Activated CD4-positive, alpha-beta T cell treated with anti-CD3 and anti-CD28 coated beads, Interleukin-2, amount 10 ng/mL, durations not matched to agents 24 days and 14 days (primary cell): ENCODE data around the gene SPATA13. TPM values are rescaled to one million over a fixed set of nuclear protein-coding genes. Genes with fewer than 3 reads are reported as not detected.
"Not testable (repeated sequence)": the region's sequence is repeated elsewhere in the genome, so short reads cannot be mapped to it uniquely, and the experiment has no call there.

Experiments used
- DNase-seq: peaks from one replicate; pipeline ENCODE4 v3.0.0; 2022
- H3K27ac Mint-ChIP-seq: one replicate; pipeline ENCODE4 v1.8.0; 2022; ENCODE audit warnings: mild to moderate bottlenecking, mixed read lengths
- H3K27me3 Mint-ChIP-seq: one replicate; pipeline ENCODE4 v1.8.0; 2022; ENCODE audit warnings: mixed read lengths
- H3K36me3 Mint-ChIP-seq: one replicate; pipeline ENCODE4 v1.8.0; 2022; ENCODE audit warnings: low read depth, mild to moderate bottlenecking, mixed read lengths
- H3K4me1 Mint-ChIP-seq: one replicate; pipeline ENCODE4 v1.8.0; 2021; ENCODE audit warnings: mixed read lengths
- H3K4me3 Mint-ChIP-seq: one replicate; pipeline ENCODE4 v1.8.0; 2022; ENCODE audit warnings: mild to moderate bottlenecking, moderate library complexity, mixed read lengths
- H3K9me3 Mint-ChIP-seq: one replicate; pipeline ENCODE4 v1.8.0; 2021; ENCODE audit warnings: mixed read lengths
- intact Hi-C: fragments of 100-400 bp; cut with micrococcal nuclease; formaldehyde crosslinking; loops from one replicate; pipeline ENCODE4 v1.15.1; 2023
- total RNA-seq: library from RNA; stranded (reverse); gene quantifications from 2 replicates; pipeline ENCODE4 v1.2.3, GENCODE V29; 2022

Gene SPATA13
- total RNA-seq, 1 donor from 2014 or later = 43.6 TPM

GRCh38 chr13:24309300-24309699, 148.8 kb downstream of the SPATA13 start, which contains the start of gene C1QTNF9:
Gene C1QTNF9 (plus strand): TSS chr13:24309580. CDS start chr13:24316004, 6,424 bp downstream.
- H3K4me1 Mint-ChIP-seq, intact Hi-C loops, H3K27me3 Mint-ChIP-seq, H3K27ac Mint-ChIP-seq, H3K4me3 Mint-ChIP-seq, DNase-seq, H3K9me3 Mint-ChIP-seq: not testable (repeated sequence)
- H3K36me3 Mint-ChIP-seq = peaks cover 16% of the 10 kb centered on the region

GRCh38 chr13:24313439-24313838, 152.9 kb downstream of the SPATA13 start:
- Mint-ChIP-seq H3K9me3 (no peaks in the 10 kb centered on the region), H3K4me3 (no peak overlapping the region), H3K27ac (no peak overlapping the region), H3K27me3 (peaks cover 10% of the 10 kb centered on the region), H3K36me3 (no peaks in the 10 kb centered on the region), H3K4me1 (no peaks in the 10 kb centered on the region)
- DNase-seq = no peak
- intact Hi-C loops = loop anchor here (5.0 kb wide), 1 partner anchor 244 kb away; no protein-coding TSS in a partner anchor

- DNase-seq, H3K36me3 Mint-ChIP-seq, H3K27ac Mint-ChIP-seq, H3K4me3 Mint-ChIP-seq, intact Hi-C loops, H3K4me1 Mint-ChIP-seq, H3K9me3 Mint-ChIP-seq: not testable (repeated sequence)
- peaks cover 11% of the 10 kb centered on the region for H3K27me3 Mint-ChIP-seq
Observed at GRCh38 chr13:24317835-24318234, 157.3 kb downstream of the SPATA13 start.

- DNase-seq, intact Hi-C loops, H3K36me3 Mint-ChIP-seq, H3K4me3 Mint-ChIP-seq, H3K4me1 Mint-ChIP-seq, H3K9me3 Mint-ChIP-seq, H3K27ac Mint-ChIP-seq: not testable (repeated sequence)
- peaks cover 12% of the 10 kb centered on the region for H3K27me3 Mint-ChIP-seq
Observed at GRCh38 chr13:24318878-24319277, 158.4 kb downstream of the SPATA13 start.

GRCh38 chr13:24319641-24320040, 159.1 kb downstream of the SPATA13 start:
- H3K9me3 Mint-ChIP-seq, H3K4me1 Mint-ChIP-seq, H3K27ac Mint-ChIP-seq, DNase-seq, H3K36me3 Mint-ChIP-seq, intact Hi-C loops, H3K4me3 Mint-ChIP-seq: not testable (repeated sequence)
- peaks cover 16% of the 10 kb centered on the region for H3K27me3 Mint-ChIP-seq

- H3K4me3 Mint-ChIP-seq, H3K9me3 Mint-ChIP-seq, intact Hi-C loops, H3K36me3 Mint-ChIP-seq, H3K4me1 Mint-ChIP-seq, H3K27ac Mint-ChIP-seq, DNase-seq: not testable (repeated sequence)
- peaks cover 25% of the 10 kb centered on the region for H3K27me3 Mint-ChIP-seq
Observed at GRCh38 chr13:24321416-24321815, 160.9 kb downstream of the SPATA13 start.

GRCh38 chr13:24322470-24322869, 161.9 kb downstream of the SPATA13 start:
- H3K4me3 Mint-ChIP-seq, H3K4me1 Mint-ChIP-seq, DNase-seq, H3K9me3 Mint-ChIP-seq, H3K36me3 Mint-ChIP-seq, intact Hi-C loops, H3K27ac Mint-ChIP-seq: not testable (repeated sequence)
- H3K27me3 Mint-ChIP-seq = peaks cover 27% of the 10 kb centered on the region

GRCh38 chr13:24323036-24323738, 162.7 kb downstream of the SPATA13 start:
- Mint-ChIP-seq H3K27ac (no peak overlapping the region), H3K36me3 (no peaks in the 10 kb centered on the region), H3K9me3 (no peaks in the 10 kb centered on the region), H3K4me3 (no peak overlapping the region), H3K4me1 (no peaks in the 10 kb centered on the region), H3K27me3 (peaks cover 29% of the 10 kb centered on the region)
- no peak for DNase-seq
- intact Hi-C loops = no loop called here

GRCh38 chr13:24323739-24324075, 163.2 kb downstream of the SPATA13 start:
- Mint-ChIP-seq H3K36me3 (no peaks in the 10 kb centered on the region), H3K4me1 (no peaks in the 10 kb centered on the region), H3K27me3 (peaks cover 34% of the 10 kb centered on the region), H3K9me3 (no peaks in the 10 kb centered on the region), H3K4me3 (no peak overlapping the region), H3K27ac (no peak overlapping the region)
- no peak for DNase-seq
- intact Hi-C loops = no loop called here

- H3K27me3 Mint-ChIP-seq = peaks cover 49% of the 10 kb centered on the region
- H3K36me3 Mint-ChIP-seq, H3K4me1 Mint-ChIP-seq, H3K4me3 Mint-ChIP-seq, H3K9me3 Mint-ChIP-seq, intact Hi-C loops, H3K27ac Mint-ChIP-seq, DNase-seq: not testable (repeated sequence)
Observed at GRCh38 chr13:24327598-24327997, 167.1 kb downstream of the SPATA13 start.

GRCh38 chr13:24328145-24328544, 167.6 kb downstream of the SPATA13 start:
- no peak for DNase-seq
- H3K4me1 Mint-ChIP-seq = no peaks in the 10 kb centered on the region
- no peak overlapping the region for H3K27ac Mint-ChIP-seq
- no peaks in the 10 kb centered on the region for H3K36me3 Mint-ChIP-seq
- intact Hi-C loops = no loop called here
- peaks cover 4% of the 10 kb centered on the region for H3K9me3 Mint-ChIP-seq
- no peak overlapping the region for H3K4me3 Mint-ChIP-seq
- peaks cover 51% of the 10 kb centered on the region for H3K27me3 Mint-ChIP-seq

GRCh38 chr13:24338721-24339120, 178.2 kb downstream of the SPATA13 start:
- DNase-seq = no peak
- Mint-ChIP-seq H3K27ac (no peak overlapping the region), H3K9me3 (no peaks in the 10 kb centered on the region), H3K4me3 (no peak overlapping the region), H3K4me1 (no peaks in the 10 kb centered on the region), H3K36me3 (no peaks in the 10 kb centered on the region), H3K27me3 (peaks cover 8% of the 10 kb centered on the region)
- intact Hi-C loops = no loop called here

- Mint-ChIP-seq H3K4me1 (no peaks in the 10 kb centered on the region), H3K27ac (no peak overlapping the region), H3K27me3 (peaks cover 14% of the 10 kb centered on the region), H3K36me3 (no peaks in the 10 kb centered on the region), H3K9me3 (no peaks in the 10 kb centered on the region), H3K4me3 (no peak overlapping the region)
- no peak for DNase-seq
- intact Hi-C loops = no loop called here
Observed at GRCh38 chr13:24339937-24340607, 179.6 kb downstream of the SPATA13 start.

GRCh38 chr13:24340608-24340955, 180.1 kb downstream of the SPATA13 start:
- Mint-ChIP-seq H3K27me3 (peaks cover 16% of the 10 kb centered on the region), H3K36me3 (no peaks in the 10 kb centered on the region), H3K4me1 (no peaks in the 10 kb centered on the region), H3K4me3 (no peak overlapping the region), H3K27ac (no peak overlapping the region), H3K9me3 (no peaks in the 10 kb centered on the region)
- intact Hi-C loops = no loop called here
- DNase-seq = no peak
